Measurements from ENCODE around the gene SH3PXD2A.
A peak's percentile ranks its signal among the peaks of the same experiment; 100 is the strongest.

The SH3PXD2A gene

DNA sequence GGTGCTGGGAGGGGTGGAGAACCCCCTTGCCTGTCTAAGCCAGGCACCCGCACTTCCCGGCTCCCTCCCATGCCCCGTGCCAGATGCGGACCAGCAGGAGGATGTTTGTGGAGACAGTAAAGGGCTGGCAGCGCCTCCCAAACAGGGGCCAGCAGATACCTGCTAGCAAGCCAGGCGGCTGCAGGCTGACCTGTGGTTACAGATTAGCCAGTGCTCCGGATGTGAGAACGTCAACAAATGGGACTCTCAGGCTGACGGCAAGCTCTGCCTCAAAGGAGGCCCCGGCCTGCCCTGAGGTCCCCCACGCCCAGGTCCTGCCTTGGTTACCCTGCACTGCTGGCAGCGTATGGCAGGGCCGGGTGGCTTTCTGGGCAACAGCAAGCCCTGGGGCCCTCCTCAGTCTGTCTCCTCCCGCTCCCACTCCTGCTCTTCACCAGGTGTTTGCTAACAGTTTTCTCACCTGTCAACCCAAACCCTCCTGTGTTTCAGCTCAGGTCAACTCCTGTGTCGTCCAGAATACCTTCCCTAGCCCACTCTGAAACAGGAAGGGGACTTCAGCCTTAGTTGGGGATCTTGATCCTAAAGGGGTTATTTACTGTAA lies 276.5 kb downstream of the SH3PXD2A start:
- in situ Hi-C loops (cut with MboI; ENCODE audit: low pct_unique_long_range_greater_than_20kb, low sequenced_read_pairs), result no loop called here
- DNase-seq, result no peak

DNA sequence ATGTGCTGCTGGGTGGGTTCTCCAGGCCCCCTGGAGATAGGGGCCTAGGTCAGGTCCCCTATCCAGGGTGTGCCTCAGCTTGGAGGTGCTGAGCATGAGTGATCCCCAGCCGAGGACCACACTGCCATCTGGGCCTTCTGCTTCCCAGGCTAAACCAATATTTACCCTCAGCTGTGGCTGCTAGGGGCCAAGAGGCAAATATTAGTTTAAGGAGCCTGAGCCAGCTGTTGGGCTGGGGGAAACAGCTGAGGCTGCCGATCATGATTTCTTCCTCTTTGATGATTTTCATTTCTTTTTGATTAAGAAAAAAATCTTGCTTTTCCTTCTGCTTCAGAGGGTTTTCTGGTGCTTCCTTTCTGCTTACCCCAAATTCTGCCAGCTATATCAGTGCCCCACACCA lies 278.5 kb downstream of the SH3PXD2A start:
- in situ Hi-C loops (cut with MboI; ENCODE audit: low pct_unique_long_range_greater_than_20kb, low sequenced_read_pairs), result no loop called here
- no peak for DNase-seq

DNA sequence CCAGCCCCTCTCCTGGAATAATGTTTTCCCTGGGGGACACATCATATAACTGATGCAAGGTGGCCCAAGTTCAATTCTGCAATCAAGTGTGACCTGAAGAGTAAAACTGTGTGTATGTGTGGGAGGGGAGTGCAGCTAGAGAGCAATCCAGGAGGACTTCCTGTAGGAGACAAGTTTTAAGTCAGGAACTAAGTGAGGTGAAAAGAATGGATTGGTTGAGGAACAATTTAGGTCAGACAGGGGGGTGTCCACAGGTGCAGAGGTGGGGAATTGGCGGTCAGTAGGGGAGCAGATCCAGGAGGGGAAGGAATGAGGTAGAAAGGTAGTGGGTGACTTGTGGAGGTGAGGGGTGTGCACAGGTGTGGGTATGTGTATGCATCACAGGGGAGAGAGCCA lies 279.3 kb downstream of the SH3PXD2A start:
- no peak for DNase-seq
- in situ Hi-C loops (cut with MboI; ENCODE audit: low pct_unique_long_range_greater_than_20kb, low sequenced_read_pairs), result no loop called here

DNA sequence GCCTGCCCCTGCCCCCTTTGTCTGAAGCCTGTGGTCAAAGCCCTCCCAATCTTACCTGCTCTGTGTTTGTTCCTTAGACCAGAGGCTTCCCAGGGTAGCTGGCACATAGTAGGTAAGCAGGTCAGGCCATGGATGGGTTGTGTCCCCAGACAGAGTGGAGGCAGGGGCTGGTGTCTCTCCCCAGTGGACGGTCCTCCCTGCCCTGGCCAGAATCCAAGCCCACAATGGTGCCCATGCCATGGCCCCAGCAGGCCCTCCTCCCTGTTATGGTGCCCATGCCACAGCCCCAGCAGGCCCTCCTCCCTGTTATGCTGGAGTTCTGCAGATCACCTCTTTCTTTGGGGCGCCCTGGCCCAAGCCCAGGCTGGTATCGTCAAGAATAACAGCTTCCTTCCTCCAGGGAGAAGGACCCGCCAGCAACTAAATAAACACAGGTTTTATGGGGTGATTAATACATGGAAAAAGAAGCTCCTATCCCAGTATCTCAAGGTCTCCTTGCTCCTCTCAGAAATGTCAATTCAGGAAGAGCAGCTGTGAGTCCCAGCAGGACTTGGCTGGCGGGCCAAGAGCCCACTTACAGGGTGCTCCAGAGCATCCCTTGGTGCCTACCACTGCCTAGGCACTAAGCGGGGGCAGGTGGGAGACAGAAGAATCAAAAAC lies 279.8 kb downstream of the SH3PXD2A start:
- no peak for DNase-seq
- in situ Hi-C loops (cut with MboI; ENCODE audit: low pct_unique_long_range_greater_than_20kb, low sequenced_read_pairs), result no loop called here

DNA sequence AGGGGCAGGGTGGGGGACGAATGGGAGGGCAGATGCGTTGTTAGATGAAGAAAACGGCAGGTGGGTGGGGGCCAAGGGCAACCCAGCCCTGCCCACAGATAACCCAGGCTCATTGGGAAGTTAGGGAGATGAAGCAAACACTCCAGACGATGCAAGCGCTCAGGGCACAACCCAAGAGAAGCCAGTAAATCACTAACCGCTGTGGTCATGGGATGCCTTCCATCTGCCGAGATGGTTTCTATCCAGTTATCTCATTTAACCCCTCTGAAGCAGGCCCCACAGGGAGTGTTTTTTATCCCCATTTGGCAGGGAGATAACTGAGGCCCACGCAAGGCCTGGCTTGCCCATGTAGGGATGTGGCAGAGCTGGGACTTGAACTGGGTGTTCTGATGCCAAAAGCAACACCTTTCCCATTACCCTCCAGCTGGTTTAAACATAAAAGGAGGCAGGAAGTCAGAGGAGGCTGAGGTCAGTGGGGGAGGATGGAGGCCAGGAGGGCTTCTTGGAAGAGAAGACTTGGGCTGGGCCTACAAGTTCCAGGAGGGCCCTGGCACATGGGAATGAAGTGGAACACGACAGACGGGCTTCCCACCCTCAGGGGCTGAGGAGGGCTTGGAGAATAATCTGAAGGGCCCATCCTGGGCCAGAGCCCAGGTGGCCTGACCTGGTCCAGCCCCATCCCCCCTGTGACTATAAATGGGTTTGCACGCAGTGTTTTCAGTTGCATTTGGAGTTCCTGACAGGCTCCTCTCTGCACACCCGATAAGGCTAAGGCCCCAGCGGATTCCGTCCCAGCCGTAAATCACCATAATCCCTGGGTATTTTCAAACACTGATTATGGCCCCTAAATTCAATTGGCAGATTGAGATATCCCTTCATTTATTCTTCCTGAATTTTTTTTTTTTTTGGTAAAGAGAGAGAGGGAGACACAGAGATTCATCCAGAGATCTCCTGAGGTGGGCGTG lies 281.0 kb downstream of the SH3PXD2A start:
- no peak for DNase-seq
- in situ Hi-C loops (cut with MboI; ENCODE audit: low pct_unique_long_range_greater_than_20kb, low sequenced_read_pairs), result no loop called here

DNA sequence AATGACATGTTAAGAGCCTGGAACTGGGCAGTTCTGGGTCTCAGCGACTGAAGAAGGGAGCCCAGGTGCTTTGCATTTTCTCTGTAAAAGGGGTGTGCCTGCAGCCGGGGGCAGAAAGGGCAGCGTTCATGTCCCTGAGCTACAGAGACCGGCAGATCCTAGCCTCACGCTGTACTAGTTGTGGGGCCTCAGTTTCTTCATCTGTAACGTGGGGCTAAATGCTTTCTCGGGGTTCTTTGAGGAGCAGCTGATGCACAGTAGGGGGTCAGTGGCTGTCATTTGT lies 282.2 kb downstream of the SH3PXD2A start:
- no peak for DNase-seq
- in situ Hi-C loops (cut with MboI; ENCODE audit: low pct_unique_long_range_greater_than_20kb, low sequenced_read_pairs), result no loop called here

DNA sequence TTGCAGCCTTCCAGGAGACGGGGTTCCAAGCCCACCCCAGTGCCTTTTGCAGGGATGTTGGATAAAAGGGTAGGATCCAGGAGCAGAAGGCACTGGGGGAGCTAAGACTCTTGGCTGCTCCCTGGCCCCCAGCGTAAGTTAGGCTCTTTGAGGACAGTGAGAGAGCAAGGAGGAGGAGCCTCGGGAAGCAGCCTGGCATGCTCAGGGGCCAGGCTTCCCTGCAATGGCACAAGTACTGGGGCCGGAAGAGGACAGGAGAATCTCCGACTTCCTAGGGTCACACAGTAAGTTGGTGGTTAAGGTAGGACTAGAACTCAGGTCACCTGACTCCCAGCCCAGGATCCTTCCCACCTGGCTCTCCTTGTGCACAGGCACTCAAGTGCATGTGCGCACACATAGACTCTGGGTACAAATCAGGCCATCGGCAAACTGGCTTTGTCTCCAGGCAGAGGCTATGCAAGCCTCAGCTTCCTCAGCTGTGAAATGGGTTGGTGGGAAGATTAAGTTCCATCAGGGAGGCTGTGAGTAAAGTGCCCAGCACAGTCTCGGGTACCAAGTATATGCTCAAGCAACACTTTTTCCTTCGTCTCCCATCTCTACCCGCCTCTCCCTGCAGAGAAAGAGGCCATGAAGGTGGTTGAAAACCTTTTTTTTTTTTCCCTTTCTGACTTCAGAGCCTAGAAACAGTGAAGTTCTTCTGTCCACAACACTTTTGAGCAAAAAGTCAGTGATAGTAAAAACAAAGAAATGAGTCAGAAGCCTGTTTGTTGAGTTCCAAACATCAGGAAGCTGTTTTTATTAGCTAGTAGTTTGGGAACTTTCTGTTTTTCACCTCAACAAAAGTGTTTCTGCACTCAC lies 282.8 kb downstream of the SH3PXD2A start:
- in situ Hi-C loops (cut with MboI; ENCODE audit: low pct_unique_long_range_greater_than_20kb, low sequenced_read_pairs), result no loop called here
- no peak for DNase-seq

DNA sequence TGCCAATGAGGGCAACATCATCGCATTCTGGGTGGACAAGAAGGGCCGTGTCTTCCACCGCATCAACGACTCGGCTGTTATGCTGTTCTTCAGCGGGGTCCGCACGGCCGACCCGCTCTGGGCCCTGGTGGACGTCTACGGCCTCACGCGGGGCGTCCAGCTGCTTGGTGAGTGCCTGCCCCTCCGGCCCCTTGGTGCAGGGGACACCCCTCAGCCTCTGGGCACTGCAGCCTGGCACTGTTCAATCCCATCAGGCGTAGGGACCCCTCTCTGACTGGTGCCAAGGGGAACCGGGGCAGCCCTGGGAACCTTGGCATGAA lies 283.8 kb downstream of the SH3PXD2A start:
- in situ Hi-C loops (cut with MboI; ENCODE audit: low pct_unique_long_range_greater_than_20kb, low sequenced_read_pairs), result no loop called here
- DNase-seq, result no peak

DNA sequence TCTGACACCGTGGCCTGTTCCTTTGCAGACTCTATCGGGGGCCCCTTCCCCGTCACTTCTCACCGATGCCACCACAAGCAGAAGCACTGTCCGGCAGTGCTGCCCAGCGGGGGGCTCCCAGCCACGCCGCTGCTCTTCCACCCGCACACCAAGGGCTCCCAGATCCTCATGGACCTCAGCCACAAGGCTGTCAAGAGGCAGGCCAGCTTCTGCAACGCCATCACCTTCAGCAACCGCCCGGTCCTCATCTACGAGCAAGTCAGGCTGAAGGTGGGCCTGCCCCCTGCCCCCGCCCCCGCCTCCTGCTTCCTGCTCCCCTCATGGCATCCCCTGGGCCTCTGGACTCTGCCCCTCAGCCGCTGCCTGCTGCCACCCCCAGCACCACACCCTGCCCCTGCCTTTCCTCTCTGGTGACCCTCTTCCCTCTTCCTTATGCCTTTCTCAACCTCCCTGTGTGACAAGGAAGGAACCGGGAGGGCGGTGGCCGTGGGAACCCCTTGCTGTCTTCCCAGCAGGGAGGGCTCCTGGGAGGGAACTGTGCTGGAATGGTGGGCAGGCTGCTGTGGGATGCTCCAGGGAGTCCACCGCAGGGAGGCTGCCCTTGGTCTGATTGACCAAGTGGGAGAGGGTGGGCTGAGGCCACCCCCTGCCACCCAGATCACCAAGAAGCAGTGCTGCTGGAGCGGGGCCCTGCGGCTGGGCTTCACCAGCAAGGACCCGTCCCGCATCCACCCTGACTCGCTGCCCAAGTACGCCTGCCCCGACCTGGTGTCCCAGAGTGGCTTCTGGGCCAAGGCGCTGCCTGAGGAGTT lies 284.3 kb downstream of the SH3PXD2A start:
- in situ Hi-C loops (cut with MboI; ENCODE audit: low pct_unique_long_range_greater_than_20kb, low sequenced_read_pairs), result no loop called here
- DNase-seq, result no peak

DNA sequence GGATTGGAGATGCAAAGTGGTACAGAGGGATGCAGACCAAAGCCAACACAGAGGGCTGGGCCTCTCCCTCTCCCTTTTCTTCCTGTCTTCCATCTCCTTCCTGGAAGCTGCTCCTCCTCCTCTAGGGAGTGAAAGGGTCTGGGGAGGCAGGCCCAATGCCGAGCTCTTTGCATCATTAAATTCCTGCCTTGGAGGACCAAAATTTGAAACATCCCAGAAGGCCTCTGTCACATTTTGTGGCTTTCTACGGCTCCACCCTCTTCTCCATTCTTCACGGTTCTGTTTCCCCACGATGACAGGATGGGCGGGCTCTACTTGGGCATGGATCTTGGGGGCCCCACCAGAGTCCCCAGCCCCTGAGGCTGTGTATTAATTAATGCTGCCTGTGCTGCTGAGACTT lies 285.5 kb downstream of the SH3PXD2A start:
- in situ Hi-C loops (cut with MboI; ENCODE audit: low pct_unique_long_range_greater_than_20kb, low sequenced_read_pairs), result no loop called here
- no peak for DNase-seq

DNA sequence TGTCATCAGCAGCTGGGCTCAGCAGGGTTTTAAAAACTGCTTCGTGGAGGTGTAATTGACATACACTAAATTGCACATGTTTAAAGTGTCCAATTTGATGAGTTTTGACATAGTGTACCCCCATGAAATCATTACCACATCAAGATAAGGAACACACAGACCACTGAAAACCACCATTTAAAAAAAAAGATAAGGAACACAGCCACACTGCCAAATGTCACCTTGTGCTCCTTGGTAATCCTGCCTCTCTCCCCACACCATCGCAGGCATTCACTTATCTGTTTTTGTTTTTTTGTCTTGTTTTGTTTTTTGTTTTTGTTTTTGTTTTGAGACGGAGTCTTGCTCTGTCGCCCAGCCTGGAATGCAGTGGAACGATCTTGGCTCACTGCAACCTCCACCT lies 286.9 kb downstream of the SH3PXD2A start:
- in situ Hi-C loops (cut with MboI; ENCODE audit: low pct_unique_long_range_greater_than_20kb, low sequenced_read_pairs), result no loop called here
- no peak for DNase-seq

DNA sequence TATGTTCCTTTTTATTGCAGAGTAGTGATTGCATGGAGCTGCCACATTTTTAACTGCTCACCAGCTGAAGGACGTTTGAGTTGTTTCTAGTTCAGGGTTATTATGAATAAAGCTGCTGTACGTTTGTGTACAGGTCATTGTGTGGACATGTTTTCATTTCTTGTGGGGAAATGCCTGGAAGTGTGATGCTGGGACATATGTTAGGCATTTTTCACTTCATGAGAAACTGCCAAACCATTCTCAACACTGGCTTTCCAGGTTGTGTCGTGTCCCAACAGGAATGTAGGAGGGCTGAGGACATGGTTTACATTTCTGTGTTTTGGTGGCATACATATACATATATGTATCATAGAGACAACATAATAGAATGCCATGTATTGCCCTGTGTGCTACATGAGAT lies 288.8 kb downstream of the SH3PXD2A start:
- in situ Hi-C loops (cut with MboI; ENCODE audit: low pct_unique_long_range_greater_than_20kb, low sequenced_read_pairs), result no loop called here
- DNase-seq, result no peak

DNA sequence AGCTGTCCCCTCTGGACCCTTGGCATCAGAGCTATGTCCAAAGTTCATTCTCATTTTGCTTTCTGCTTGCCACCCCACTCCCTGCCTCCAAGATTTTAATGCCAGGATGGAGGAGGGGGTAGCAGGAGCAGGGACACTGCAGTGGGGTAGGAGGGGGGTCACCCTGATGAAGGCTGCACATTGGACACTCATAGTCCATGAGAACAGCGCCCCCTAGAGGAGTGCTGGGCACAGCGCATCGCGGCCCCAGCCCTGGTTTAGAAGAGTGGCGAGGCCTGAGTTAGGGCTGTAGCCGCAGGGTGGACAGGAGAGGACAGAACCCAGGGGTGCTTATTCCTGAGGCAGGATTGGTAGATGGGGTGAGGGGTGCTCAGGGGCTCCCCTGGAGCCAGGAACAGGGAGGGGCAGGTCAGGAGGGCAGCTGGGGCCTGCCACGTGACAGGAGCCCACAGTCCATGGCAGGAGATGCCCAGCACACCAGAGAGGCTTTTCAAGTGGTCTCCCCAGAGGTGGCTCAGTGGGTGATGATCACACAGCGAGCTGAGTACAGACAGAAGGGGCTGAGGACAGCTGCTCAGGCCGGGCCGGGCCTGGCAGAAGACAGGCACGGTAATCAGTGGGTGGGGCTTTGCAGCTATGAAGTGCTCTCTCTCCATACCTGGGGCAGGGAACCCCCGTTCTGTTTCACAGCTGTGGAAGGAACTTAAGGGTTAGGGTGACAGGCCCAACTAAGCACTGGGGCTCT lies 290.4 kb downstream of the SH3PXD2A start:
- in situ Hi-C loops (cut with MboI; ENCODE audit: low pct_unique_long_range_greater_than_20kb, low sequenced_read_pairs), result no loop called here
- peak; percentile 27 for DNase-seq

DNA sequence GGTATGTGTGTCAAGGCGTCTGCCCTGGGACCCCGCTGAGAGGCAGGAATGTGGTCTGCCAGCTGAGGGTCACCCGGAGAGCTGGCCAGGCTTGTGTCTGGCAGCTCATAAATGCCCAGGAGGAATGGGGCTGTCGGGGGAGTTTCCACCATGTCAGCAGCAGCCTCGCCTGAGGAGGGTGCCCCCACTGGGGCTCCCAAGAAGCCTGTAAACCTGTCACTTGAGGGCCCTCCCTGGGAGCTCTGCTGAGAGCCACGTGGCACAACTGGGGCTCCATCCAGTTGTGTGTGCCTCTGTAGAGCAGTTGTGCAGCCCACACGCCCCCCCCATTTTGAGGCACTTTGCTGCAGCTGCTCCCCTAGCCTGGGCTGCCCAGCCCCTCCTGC lies 291.3 kb downstream of the SH3PXD2A start:
- in situ Hi-C loops (cut with MboI; ENCODE audit: low pct_unique_long_range_greater_than_20kb, low sequenced_read_pairs), result no loop called here
- no peak for DNase-seq

DNA sequence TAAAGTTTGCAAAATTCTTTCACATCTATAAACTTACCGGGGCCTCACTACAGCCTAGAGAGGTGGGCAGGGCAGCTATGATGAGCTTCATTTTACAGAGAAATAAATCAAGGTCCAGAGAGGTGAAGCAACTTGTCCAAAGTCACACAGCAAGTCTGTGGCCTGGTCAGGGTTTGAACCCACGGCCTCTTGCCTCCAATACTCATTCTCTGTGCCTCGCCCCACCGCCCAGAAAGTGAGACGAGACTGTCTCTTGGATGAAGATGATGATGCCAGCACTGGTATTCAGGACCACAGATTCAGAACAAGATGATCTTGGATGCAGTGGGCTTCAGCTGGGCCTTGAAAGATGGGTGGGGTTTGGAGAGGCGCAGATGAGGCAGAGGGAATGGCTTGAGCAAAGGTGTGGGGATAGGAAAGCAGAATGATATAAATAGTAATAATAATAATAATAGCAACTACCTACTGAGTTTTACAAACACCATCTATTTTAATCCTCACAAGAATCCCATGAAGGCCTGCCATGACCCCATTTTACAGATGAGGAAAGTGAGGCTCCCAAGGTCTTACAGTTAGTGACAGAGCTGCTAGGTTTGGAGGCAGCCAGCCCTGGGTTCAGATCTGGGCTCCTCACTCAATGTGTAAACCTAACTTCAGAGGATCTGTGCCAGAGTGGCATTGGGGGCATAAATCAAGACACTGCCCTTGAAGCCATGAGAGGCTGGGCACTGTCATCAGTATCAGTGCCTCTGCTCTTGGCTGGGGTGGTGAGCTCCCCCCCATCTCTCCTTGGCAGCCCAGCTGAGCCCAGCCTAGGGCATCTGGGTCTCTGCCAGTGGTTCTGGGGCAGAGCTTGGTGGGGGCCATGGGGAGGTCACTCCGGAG lies 291.9 kb downstream of the SH3PXD2A start:
- in situ Hi-C loops (cut with MboI; ENCODE audit: low pct_unique_long_range_greater_than_20kb, low sequenced_read_pairs), result no loop called here
- no peak for DNase-seq

DNA sequence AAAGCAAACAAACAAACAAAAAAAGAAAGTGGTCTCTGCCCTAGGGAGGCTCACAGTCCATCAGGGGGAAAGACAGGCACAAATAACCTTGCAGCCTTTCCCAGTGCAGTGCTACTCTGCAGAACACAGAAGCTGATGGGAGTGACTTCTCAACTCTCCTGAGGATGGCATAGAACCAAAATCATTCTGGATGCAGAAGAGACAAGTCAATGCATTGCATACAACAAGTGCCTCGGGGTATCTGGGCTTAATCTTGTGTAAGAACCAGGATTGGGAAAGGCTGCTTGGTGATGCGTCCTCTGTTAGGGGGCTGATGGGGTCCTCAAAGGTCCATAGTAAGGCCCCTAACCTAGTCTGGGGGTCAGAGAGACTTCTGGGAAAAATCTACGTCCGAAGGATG lies 293.0 kb downstream of the SH3PXD2A start:
- in situ Hi-C loops (cut with MboI; ENCODE audit: low pct_unique_long_range_greater_than_20kb, low sequenced_read_pairs), result no loop called here
- no peak for DNase-seq

DNA sequence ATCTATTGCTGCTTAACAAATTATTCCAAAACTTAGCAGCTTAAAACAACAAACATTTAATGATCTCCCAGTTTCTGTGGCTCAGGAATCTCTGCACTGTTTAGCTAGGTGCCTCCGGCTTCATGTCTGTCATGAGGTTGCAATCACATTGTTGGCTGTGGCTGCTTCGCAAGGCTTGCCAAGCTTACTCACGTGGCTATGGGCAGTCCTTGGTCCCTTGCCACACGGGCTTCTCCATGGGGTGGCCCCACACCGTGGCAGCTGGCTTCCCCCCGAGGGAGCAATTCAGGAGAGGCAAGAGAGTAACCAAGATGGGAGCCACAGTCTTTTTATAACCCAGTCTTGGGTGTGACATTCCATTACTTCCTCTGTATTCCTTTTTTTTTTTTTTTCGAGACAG lies 294.5 kb downstream of the SH3PXD2A start:
- no peak for DNase-seq
- in situ Hi-C loops (cut with MboI; ENCODE audit: low pct_unique_long_range_greater_than_20kb, low sequenced_read_pairs), result no loop called here

Data from KBM-7 (cell line).